Activated T-cell treated with anti-CD3 and anti-CD28 coated beads, Interleukin-2, amount 50 U/mL, for 48 hours (primary cell): Measurements from ENCODE around the gene CFAP99.

Experiments
- DNase-seq, 2 experiments: peaks; one replicate each; pipeline ENCODE4 v3.0.0-alpha.2; 2020

Gene CFAP99

GRCh38 chr4:2478229-2478628 is 59.5 kb downstream of the CFAP99 start:
- DNase-seq: no peak

- DNase-seq: no peak
Measured at GRCh38 chr4:2480649-2481048, 61.9 kb downstream of the CFAP99 start.

DNA sequence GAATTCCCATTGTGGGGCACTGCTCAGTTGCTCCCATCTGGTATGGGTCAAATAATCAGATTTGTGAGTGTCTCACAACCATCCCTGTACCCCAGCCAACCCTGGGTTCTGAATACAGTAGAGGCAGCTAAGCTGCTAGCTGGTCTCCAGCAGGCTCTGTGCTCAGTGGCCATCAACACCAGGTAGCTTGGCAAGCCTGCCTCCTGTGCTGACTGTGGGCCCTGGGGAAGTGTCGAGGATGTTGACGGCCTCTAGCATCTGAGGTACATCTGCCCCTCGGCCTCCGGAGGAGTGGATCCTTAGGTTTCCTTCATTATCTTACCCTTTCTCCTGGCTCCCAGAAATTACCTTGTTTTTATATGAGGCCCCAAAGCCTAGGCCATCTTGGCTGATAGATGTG is 63.4 kb downstream of the CFAP99 start:
- DNase-seq: no peak

DNA sequence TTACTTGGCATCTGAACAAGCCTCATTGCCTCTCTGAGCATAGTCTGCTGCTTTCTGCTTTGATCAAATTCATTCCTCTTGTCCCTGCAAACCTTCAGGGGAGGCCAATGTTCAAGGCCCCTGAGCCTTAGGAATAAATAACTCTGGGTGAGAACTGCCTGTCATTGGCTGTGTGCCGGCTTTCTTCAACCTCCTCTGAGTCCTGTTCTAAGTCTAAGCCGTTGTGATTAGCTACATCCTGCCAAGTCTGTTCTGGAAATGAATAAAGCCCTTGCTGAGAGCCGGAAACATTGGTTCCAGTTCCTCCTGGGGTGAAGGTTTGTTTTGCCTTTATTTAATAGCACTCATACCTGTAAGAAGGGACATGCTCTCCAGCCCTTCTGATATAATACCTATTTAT is 63.9 kb downstream of the CFAP99 start:
- DNase-seq: no peak

GRCh38 chr4:2483237-2483636 is 64.5 kb downstream of the CFAP99 start:
- no peak for DNase-seq

- no peak for DNase-seq
Measured at GRCh38 chr4:2484185-2484584, 65.4 kb downstream of the CFAP99 start.

DNA sequence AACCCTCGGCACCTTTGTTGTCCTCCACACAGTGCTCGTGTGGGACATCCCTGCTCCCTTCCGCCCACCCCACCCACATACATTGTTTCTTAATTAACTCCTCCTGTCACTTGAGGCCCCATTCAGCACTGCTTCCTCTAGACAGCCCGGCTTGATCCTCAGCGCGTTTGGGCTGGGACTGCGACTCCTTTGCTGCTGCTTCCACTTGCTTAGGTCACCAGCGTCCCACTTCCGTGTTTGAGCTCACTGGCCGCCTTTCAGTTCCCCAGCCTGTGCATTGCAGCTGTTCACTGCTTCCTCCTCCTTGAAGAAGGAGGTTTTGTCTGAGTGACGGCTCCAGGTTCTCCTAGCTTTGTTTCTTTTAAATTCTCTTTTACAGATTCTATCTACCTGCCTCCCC is 66.2 kb downstream of the CFAP99 start:
- peak; percentile 64 to 66 for DNase-seq

DNA sequence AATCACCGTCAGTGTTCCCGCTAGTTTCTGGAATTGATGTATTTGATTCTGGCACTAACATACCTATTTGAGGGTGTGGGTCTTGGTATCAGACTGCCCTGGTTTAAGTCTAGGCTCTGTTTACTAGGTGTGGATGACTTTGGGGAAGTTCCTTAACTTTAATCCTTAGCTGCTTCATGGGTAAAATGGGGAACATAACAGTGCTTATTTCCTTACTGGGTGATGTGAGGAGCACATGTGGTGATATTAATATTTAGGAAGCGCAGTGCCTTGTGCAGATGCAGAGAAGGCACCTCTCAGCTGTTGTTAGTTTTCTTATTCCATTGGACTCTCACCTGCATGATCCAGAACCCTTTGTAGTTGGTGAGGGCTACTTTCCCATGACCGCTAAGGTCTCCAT is 67.2 kb downstream of the CFAP99 start:
- DNase-seq: no peak

- DNase-seq: no peak
Measured at GRCh38 chr4:2486981-2487380, 68.2 kb downstream of the CFAP99 start.

GRCh38 chr4:2487632-2488031 is 68.9 kb downstream of the CFAP99 start:
- DNase-seq: no peak

DNA sequence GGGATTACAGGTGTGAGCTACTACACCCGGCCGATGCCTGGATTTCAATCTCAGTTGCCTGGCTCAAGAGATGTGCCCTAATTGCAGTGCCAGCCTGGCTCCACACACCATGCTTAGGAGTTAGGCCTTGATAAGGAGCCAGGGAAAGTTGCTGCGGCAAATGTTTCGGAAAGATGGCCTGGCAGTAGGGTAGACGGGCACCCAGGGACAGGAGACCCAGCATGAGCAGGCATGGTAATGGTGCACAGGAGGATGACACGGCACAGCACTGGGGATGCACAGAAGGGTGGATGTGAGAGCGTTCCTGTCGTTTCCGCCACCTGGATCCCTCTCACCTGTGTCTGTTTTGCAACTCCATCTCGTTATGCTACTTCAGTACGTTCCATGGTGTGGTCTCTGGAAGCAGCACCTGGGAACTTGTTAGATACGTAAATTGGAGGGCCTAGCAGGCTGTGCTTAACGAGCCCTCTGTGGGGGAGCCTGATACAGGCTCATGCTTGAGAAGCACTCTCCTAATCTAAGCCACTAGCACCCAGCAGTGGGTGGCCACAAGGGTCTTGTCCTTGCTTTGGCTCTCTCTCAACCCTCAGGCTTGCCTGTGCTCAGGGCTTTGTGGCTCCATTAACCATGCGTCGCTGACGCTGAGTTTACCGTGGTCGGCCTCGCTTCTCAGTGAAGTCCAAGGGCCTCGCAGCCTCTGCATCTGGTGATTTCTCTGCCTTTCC is 70.5 kb downstream of the CFAP99 start:
- no peak for DNase-seq

DNA sequence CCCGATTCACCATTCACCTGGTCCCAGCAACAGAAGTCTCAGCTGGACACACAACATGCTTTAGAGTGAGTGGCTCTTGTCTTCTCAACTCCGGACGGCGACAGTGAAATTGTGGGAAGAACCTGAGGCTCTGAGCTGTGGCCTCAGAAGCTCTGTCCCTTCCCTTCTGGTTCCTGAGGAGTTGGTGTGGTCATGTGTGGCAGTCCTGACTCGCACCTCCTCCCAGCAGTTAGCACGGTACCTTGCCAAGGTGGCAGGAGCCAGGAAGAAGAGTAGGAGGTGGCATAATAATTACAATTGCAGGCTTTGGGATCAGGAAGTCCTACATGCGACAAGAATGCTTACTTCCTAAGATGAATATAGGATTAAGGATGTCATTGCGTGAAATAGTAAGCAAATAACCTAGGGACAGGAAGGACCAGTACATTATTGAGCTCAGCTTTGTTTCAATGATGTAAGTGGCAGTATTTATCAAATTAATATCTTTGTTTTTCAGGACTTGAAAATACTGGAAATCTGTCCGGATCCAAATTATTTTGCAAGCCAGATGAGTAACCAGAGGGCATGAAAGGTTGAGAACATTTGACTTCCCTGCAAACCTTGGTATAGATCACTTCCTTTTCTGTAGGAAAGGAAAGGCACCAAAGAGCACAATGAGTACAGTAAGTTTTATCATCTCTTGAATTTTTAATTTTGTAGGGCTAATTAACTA is 71.2 kb downstream of the CFAP99 start:
- no peak for DNase-seq

DNA sequence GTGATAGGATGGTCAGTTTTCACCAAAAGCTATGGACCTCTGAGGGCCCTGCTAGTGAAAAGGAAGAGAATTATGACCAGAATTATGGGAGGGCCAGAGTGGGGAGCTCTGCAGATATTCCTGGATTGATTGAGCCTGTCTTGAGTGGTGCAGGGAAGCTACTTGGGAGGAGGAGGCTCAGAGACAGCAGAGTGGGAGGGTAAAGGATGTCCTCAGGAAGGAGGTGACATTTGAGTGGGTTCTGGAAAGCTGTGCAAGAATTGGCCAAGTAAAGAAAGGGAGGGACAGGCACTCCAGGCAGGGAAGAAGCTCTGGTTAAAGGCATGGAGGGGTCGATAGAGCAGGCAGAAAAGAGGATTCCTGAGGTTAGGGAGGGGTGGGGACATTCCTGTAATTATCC is 74.2 kb downstream of the CFAP99 start:
- no peak for DNase-seq

GRCh38 chr4:2494992-2495391 is 76.2 kb downstream of the CFAP99 start:
- DNase-seq: no peak

- no peak for DNase-seq
Measured at GRCh38 chr4:2497324-2497723, 78.6 kb downstream of the CFAP99 start.

DNA sequence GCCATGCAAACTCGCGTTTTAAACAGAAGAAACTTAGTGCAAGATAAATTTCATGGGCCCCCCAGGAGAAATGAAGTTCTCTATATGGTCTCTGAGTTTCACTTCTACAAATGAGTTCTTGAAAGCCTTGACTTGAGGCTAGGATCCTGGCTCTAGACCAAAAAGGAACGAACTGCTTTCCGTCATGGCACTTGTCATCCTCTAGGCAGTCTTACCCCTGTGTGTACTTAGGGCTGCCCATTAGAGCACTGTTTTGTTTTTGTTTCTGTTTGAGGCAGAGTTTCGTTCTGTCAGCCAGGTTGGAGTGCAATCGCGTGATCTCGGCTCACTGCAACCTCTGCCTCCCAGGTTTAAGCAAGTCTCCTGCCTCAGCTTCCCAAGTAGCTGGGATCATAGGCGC is 79.2 kb downstream of the CFAP99 start:
- no peak for DNase-seq

GRCh38 chr4:2500547-2500946 is 81.8 kb downstream of the CFAP99 start:
- no peak for DNase-seq

- DNase-seq: no peak
Measured at GRCh38 chr4:2501034-2501594, 82.4 kb downstream of the CFAP99 start.

- no peak for DNase-seq
Measured at GRCh38 chr4:2503809-2504208, 85.1 kb downstream of the CFAP99 start.

- DNase-seq: no peak
Measured at GRCh38 chr4:2507259-2507658, 88.5 kb downstream of the CFAP99 start.

DNA sequence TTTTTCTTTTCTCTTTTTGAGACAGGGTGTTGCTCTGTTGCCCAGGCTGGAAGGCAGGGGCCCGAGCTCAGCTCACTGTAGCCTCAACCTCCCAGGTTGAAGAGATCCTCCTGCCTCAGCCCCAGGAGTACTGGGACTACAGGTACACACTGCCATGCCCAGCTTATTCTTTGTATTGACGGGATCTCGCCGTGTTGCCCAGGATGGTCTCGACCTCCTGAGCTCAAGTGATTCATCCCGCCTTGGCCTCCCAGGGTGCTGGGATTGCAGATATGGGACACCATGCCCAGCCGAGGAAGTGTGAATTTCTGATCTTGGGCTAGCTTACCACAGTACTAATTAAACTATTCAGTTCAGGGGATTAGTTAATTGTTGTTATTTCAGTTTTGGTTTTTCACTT is 89.1 kb downstream of the CFAP99 start:
- no peak for DNase-seq

DNA sequence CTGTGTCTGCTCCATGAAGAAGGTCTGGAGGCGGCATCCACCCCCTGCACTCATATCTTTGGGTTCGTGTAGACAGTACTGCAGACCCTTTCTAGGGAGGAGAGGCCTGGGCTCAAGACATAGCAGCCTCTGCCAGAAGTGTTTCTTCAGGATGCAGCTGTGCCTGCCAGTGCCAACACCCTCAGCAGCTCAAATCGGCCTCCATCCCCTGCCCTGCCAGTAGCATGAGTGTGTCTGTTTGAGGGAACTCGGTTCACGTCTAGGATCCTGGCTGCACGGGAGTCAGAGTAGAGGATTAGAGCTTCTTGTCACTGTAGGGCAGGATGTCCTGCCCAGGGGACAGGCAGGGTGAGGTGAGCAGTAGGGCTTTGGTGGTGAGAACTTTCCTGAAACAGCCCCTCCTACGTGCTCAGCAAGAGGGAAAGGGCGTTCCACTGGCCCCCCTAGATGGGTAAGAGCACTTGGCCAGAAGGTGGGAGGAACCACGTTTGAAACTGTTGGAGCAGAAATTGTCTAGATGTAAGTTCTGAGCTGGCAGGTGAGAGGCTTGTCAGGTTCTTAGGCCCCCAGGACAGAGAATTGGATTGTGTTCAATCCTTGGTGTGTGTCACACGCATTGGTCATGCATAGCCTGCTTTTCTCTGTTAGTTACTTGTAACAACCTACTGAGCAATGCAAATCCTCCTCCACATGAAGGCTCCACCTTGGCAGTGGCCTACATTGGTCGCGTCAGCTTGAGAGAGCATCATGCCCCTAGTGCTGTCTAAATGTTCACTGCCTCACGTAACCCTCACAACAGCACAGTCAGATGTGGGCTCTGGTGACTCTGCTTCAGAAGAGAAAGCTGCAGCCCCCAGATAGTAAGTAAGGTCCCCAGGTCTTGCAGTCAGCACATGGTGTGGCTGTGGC is 91.8 kb downstream of the CFAP99 start:
- no peak for DNase-seq

- no peak for DNase-seq
Measured at GRCh38 chr4:2511645-2512131, 92.9 kb downstream of the CFAP99 start.
